Right cardiac atrium (tissue), 5 donors: ENCODE measurements around the gene RAB11FIP3. TPM values are rescaled to one million over a fixed set of nuclear protein-coding genes. Genes with fewer than 3 reads are reported as not detected.

Source experiments
- ATAC-seq, 2 donors: fragments of 200-7000 bp; cut with Tn5 transposase; one replicate each; pipeline versions ENCODE4 v1.8.0 to v1.9.1; 2020; ENCODE audit warnings: moderate library complexity in 2 of 2, mild to moderate bottlenecking in 1 of 2
- DNase-seq, 3 donors: peaks; one replicate each; pipeline ENCODE4 v3.0.0-alpha.2; 2020
- H3K27ac ChIP-seq: one replicate; pipeline ENCODE4 v1.5.1; 2013; ENCODE audit warnings: mild to moderate bottlenecking, low read length, control low read depth, moderate library complexity
- H3K27me3 ChIP-seq: one replicate; pipeline ENCODE4 v1.6.1; 2013; ENCODE audit not compliant: control insufficient read depth, insufficient read depth
- H3K4me1 ChIP-seq: one replicate; pipeline ENCODE4 v1.6.1; 2013; ENCODE audit warnings: low read length; ENCODE audit not compliant: control insufficient read depth, insufficient read depth
- H3K4me3 ChIP-seq: one replicate; pipeline ENCODE4 v1.5.1; 2013; ENCODE audit warnings: low read length, control low read depth
- H3K9me3 ChIP-seq: one replicate; pipeline ENCODE4 v1.6.1; 2013; ENCODE audit warnings: low read length; ENCODE audit not compliant: control insufficient read depth
- WGBS: extraction: QIAGEN DNeasy Blood & Tissue Kit; methylation state at CpG from one replicate; pipeline ENCODE4 v1.1.7; 2013; 5-methylcytosine and 5-hydroxymethylcytosine counted together
- intact Hi-C, 4 donors: fragments of 100-400 bp; cut with DNase I; formaldehyde crosslinking; loops; one replicate each; pipeline versions ENCODE4 v1.11.0 to v1.14.0; 2022 to 2023
- polyA plus RNA-seq: library from polyadenylated mRNA; stranded (reverse); fragments of 200-250 nt; gene quantifications from one replicate; pipeline ENCODE4 v1.2.3, GENCODE V29; 2013
- total RNA-seq, 4 donors: library from RNA; stranded (reverse); fragmentation: NEBNext Ultra II Directional; extraction: Animal tissue kit (Norgen Biotek cat#: 25700); gene quantifications; one replicate each; pipeline ENCODE4 v1.2.1, GENCODE V29; 2021
- donor health status: healthy with polysubstance abuse.
- donor health status: DM: no; HTN: yes; CAD: no.
- donor health status: DM: no; HTN: no; CAD: no.
- donor health status: DM: no; HTN: yes; CAD: no; lungs with severe emphysema.
- donor health status: DM: yes; HTN: yes; CAD: no.

The RAB11FIP3 gene
- total and polyA plus RNA-seq, 5 donors = 25.1 to 44.6 (median 34.2) TPM

DNA sequence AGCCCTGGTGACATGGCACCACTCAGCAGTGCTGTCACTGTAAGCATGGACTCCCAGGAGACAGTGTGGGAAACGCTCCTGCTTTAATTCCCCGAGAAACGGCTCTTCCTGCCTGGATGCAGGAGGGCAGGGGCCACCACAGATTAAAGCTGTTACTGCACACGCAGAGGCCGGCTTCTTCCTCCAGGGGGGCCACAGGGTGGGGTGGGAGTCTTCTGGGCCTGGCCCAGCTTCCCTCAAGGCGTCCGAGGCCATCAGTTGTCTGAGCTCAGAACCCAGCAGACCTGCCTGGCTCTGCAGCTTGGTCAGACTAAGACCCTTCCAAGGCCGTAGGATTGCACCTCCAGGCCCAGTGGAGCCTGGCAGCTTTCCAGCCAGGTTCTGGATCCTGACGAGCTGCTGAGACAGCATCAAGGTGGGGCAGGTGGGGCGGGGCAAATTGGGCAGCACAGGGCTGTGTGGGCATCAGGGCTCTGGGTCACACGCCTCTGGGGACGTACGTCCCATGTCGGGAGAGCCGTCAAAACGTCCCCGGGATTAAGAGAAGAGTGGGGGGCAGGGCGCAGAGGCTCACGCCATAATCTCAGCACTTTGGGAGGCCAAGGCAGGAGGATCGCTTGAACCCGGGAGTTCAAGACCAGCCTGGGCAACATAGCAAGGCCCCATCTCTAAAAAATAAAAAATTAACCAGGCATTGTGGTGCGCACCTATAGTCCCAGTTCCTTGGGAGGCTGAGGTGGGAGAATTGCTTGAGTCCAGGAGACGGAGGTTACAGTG lies 97.1 kb downstream of the RAB11FIP3 start:
- no peak for ATAC-seq
- intact Hi-C loops = no loop called here

DNA sequence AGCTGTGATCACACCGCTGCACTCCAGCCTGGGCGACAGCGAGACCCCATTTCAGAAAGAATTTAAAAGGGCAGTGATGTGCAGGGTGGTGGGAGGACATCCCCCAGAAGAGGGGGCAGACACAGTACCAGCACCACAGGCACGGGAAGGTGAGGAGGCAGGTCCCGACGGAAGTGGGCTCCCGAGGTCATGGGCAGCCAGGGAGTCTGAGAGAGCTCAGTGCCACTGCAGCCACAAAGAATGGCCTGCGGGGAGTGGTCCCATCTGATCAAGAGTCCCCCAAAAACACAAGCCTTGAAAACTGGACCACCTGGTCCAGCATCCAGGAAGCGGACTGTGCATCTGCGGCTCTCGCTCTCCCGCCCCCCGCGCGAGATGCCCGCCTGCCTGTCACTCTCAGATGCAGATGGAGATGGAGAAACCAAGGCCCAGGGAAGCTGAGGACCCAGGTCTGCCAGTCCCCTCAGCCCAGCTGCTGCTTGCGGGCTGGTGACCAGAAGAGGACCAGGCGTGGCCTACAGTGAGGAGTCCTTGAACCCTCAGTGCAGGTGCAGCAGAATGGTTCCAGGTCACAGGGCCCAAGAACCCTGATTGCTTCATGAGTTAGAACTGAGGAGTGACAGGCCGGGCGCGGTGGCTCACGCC lies 97.8 kb downstream of the RAB11FIP3 start:
- H3K4me3 ChIP-seq = no peak overlapping the region
- DNase-seq (no peak), ATAC-seq (no peak)
- H3K27ac ChIP-seq = no peak overlapping the region
- no peaks in the 10 kb centered on the region for H3K27me3 ChIP-seq
- peaks cover 8% of the 10 kb centered on the region for H3K4me1 ChIP-seq
- no peaks in the 10 kb centered on the region for H3K9me3 ChIP-seq
- intact Hi-C loops = no loop called here
- 91% methylated on average over 22 of the region's 22 CpGs for WGBS

More for the DNA sequence above, 97.1 kb downstream of the RAB11FIP3 start:
- Histone ChIP-seq H3K4me3 (no peak overlapping the region), H3K4me1 (peaks cover 8% of the 10 kb centered on the region), H3K27ac (no peak overlapping the region), H3K9me3 (no peaks in the 10 kb centered on the region), H3K27me3 (no peaks in the 10 kb centered on the region)
- peak in 2 of 3 donors; percentile 72 to 74 for DNase-seq
- 65% methylated on average over 23 of the region's 23 CpGs for WGBS

DNA sequence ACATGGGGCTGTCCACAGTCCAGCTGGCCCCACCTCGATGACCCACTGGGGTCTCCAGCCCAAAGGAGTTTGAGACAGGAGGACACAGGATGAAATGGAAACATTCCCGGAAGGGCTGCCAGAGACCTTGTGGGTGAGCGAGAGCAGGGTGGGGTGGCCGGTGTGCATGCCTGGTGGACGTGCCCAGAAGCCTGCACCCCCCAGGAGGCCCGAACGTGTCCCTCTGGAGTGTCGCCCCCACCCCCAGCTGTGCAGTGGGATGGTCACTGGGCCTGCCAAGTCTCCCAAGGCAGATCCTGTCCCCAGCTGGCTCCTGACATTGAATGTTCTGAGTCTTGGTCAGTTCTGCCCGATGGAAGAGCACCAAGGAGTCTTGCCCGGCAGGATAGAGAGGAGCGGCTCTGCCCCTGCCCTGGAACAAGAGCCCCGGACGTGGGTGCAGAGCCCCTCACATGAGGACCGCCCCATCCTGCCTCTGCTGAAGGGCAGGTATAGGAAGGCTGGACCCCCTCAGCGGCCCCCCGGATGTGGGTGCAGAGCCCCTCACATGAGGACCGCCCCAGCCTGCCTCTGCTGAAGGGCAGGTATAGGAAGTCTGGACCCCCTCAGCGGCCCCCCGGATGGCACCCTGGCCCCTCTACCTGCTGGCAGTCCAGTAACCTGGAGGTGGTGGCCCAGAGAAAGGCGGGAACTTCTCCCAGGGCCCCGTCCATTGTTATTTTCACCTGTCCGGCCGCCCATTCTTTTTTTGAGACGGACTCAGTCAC lies 99.0 kb downstream of the RAB11FIP3 start:
- ATAC-seq = no peak
- Histone ChIP-seq H3K4me1 (peaks cover 17% of the 10 kb centered on the region), H3K27ac (no peak overlapping the region), H3K4me3 (no peak overlapping the region), H3K27me3 (no peaks in the 10 kb centered on the region), H3K9me3 (no peaks in the 10 kb centered on the region)
- WGBS = 71% methylated on average over 24 of the region's 24 CpGs
- intact Hi-C loops = loop anchor here in 1 of 4 donors (5.0 kb wide), 1 partner anchor 127 kb away; the partner anchor contains the start of gene NME4
- peak in 1 of 3 donors; percentile 50 for DNase-seq

DNA sequence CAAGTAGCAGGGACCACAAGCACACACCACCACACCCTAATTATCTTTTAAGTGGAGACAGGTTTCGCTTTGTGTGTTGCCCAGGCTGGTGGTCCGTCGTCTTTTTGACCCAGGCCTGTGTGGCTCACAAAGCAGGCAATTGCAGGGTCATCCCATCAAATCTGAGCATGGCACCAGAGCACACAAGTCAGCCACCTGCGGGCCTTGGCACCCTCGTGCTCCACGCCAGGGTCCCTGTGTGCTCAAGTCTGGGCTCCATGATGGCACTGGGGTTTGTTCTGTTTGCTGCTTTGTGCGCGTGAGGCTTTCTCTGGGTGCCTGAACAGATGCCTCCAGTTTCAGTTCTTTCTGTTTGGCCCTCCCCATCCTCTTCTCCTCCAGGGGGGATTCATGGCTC lies 99.7 kb downstream of the RAB11FIP3 start:
- no peaks in the 10 kb centered on the region for H3K9me3 ChIP-seq
- 91% methylated on average over 8 of the region's 8 CpGs for WGBS
- peaks cover 18% of the 10 kb centered on the region for H3K4me1 ChIP-seq
- no peak overlapping the region for H3K27ac ChIP-seq
- H3K4me3 ChIP-seq = no peak overlapping the region
- no peaks in the 10 kb centered on the region for H3K27me3 ChIP-seq
- ATAC-seq (no peak), DNase-seq (no peak)
- intact Hi-C loops = loop anchor here in 1 of 4 donors (5.0 kb wide), 1 partner anchor 128 kb away; the partner anchor contains the start of gene NME4

DNA sequence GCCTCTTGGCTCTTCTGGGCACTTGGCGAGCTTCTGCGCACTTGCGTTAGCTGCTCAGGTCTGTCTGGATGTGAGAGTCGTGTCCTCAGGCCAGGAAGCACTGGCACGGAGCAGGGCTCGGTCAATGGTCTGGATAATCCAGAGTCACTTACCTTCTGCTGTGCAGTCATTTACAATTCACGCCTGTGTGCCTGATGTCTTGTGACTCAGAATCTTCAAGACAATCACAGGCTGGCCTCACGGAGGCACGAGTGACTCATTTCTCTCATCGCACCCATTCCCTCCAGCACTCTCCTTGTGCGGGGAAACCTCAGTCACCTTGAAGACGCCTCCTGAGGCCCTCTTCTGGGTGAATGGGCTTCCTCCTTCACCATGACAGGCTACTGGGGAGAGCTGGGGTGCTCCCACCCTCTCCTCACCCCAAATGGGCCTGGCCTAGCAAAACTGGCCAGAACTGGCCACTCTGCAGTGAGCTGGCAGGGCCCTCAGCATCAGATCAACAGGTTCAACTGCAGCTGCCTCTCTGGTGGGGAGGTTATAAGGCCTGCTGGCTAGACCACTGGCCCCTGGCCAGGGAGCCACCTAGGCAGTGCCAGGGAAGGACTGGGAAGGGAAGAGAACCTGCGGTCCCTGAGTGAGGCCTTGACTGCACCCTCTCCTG lies 100.2 kb downstream of the RAB11FIP3 start:
- intact Hi-C loops = loop anchor here in 1 of 4 donors (5.0 kb wide), 1 partner anchor 128 kb away; the partner anchor contains the start of gene NME4
- Histone ChIP-seq H3K4me1 (peaks cover 18% of the 10 kb centered on the region), H3K27me3 (no peaks in the 10 kb centered on the region), H3K27ac (peak overlapping the region; percentile 6), H3K9me3 (no peaks in the 10 kb centered on the region), H3K4me3 (no peak overlapping the region)
- DNase-seq = no peak
- no peak for ATAC-seq
- WGBS = 70% methylated on average over 13 of the region's 13 CpGs

DNA sequence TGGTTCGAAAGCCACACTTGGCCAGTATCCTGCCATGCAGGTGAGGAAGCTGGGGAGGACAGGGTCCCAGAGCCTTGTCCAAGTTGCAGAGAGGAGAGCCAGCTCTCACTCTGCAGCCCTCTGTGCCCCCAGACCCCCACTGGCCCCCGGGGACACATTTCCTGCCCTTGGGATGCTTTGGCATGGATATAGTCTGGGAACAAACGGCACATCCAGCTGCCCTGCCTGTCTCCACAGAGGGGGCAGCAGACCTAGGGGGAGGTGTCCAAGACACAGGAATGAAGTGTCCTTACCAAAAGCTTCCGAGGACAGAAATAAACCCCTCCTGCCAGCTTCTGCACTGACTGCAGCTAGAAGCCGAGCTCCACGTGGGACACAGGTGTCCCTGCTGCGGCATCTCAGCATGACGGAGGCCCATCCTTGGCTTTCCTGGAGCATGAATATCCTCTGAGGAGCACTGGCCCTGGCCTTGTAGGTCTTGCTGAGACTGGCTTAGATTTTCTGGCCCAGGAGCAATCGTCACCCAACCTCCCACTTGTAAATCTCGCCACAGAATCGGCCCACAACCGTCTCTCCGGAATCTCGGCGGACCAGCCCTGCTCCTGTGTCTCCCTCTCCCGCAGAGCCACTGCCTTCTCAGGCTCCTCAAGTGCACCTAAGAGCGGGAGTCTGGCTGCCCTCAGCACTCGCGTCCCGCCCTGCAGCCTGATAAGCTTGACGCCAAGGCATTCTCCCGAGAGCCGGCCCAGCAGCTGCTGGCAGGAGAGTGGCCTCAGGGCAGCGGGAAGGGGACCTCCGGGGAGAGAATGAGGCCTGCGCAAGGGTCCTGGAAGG lies 100.9 kb downstream of the RAB11FIP3 start:
- H3K4me3 ChIP-seq = peak overlapping the region; percentile 86
- H3K27me3 ChIP-seq = no peaks in the 10 kb centered on the region
- 7% methylated on average over 26 of the region's 26 CpGs for WGBS
- intact Hi-C loops = loop anchor here in 1 of 4 donors (5.0 kb wide), 1 partner anchor 129 kb away; the partner anchor contains the start of gene NME4
- DNase-seq (peak; percentile 77 to 88 (median 87)), ATAC-seq (peak; percentile 30 to 53)
- no peaks in the 10 kb centered on the region for H3K9me3 ChIP-seq
- peak overlapping the region; percentile 95 for H3K27ac ChIP-seq
- peaks cover 18% of the 10 kb centered on the region for H3K4me1 ChIP-seq

DNA sequence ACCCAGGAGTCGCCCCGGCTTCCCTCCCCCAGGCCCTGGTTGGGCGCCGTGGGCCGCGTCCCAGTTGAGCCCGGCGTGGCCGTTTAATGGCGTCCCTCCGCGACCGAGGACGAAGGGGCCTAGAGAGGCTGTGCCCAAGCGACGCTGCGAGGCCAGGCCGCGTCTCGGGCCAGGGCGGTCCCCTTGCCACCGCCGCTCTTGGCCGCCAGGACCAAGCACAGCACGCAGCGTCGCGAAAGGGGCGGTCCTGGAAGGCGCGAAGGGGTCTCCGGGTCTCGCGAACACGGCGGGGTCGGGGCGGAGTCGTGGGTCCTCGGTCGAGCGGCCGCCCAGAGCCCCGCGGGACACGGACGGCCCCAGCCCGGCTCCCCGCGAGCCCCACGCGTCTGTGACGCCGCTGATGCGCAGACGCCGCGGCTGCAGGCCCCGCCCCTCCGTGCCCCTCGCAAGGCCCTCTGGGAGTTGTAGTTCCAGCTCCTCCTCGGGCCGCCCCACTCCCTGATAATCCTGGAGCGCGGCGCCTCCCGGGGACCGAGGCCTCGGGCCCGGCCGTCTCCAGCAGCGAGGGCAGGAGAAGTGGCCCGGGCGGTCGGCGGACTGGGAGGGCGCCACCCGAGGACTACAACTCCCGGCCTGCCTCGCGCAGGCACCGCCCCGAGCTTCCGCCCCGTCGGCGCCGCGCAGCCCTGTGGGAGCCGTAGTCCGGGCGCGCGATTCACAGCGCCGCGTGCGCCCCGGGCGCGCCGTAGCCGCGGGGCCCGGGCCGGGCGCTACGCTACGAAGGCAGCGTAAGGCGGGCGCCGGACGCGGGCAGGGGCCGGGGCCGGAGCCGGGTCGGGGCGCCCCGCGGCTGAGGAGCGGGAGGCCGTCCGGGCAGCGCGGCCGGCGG lies 101.8 kb downstream of the RAB11FIP3 start, which contains the start of gene CAPN15:
CAPN15 (plus strand) TSS at position 698 of the 889 bp plus-strand sequence. CDS start 19,127 bp downstream, outside the sequence.
- peak; percentile 91 to 96 (median 96) for DNase-seq
- intact Hi-C loops = loop anchor here in 1 of 4 donors (5.0 kb wide), 1 partner anchor 130 kb away; the partner anchor contains the start of gene NME4
- Histone ChIP-seq H3K27me3 (no peaks in the 10 kb centered on the region), H3K4me1 (peaks cover 18% of the 10 kb centered on the region), H3K4me3 (peak within 1 kb of the TSS; percentile 86), H3K9me3 (no peaks in the 10 kb centered on the region), H3K27ac (peak within 1 kb of the TSS; percentile 95)
- ATAC-seq = peak; percentile 89 to 92
- WGBS = under 1% methylated on average over 128 of the region's 129 CpGs

DNA sequence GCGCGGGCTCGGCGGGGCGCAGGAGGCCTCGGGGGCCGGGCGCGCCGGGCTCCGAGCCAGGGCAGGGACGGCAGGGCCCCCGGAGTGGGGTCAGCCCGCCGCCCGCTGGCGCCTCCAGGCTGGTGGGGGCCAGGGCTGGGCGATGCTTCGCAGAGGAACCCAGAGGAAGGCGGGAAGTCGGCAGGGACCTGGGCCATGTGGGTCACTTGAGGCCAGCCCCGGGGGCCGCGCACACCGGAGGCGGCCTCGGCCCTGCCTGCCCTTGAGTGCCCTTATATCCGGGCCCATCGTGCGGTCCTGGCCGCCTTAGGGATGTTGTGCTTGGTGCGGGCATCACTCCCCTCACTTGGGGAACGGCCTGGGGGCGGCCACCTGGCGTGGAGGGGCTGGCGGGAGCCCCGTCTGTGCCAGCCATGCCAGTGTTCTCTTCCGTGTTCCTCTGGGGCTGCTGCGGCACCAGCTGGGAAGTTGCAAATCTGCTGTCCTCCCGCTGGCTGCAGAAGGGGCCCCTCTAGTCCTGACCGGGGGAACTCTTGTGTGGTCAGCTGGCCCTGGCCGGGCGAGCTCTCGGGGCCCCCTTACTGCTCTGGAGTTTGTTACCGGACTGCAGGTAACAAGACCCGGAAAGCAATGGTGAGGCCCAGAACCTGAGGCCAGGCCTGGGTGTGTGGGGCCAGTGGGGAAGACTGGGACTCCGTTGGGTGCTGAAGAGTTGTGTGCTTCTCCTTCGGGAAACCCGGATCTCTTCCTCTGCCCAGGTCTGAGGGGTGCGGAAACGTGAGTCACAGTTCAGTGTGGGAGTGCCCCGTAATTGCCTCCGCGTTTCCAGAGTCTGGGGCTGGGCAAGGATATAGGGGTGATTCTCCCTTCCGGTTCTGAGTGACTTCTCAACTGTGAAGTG lies 102.9 kb downstream of the RAB11FIP3 start:
- intact Hi-C loops = loop anchor here in 1 of 4 donors (5.0 kb wide), 1 partner anchor 131 kb away; the partner anchor contains the start of gene NME4
- Histone ChIP-seq H3K27ac (peak overlapping the region; percentile 19), H3K4me3 (peak overlapping the region; percentile 86), H3K4me1 (peaks cover 18% of the 10 kb centered on the region), H3K27me3 (no peaks in the 10 kb centered on the region), H3K9me3 (no peaks in the 10 kb centered on the region)
- 4% methylated on average over 55 of the region's 55 CpGs for WGBS
- DNase-seq (peak; percentile 62 to 77 (median 74)), ATAC-seq (peak in 1 of 2 donors; percentile 18)
